H1 (cell line): ENCODE measurements around the gene MYO18A. TPM values are rescaled to one million over a fixed set of nuclear protein-coding genes. Genes with fewer than 3 reads are reported as not detected.

Experiments used
- CTCF ChIA-PET: fragments of 300-600 bp; sonication (Branson Sonifier 250); formaldehyde crosslinking; loops from one replicate; lab custom pipeline; 2021; ENCODE audit not compliant: partially characterized antibody; lab: Charles Lee
- POLR2A ChIA-PET: fragments of 300-600 bp; sonication (Branson Sonifier 250); formaldehyde crosslinking; loops from one replicate; lab custom pipeline; 2021; ENCODE audit warnings: inconsistent platforms; ENCODE audit not compliant: partially characterized antibody; lab: Charles Lee
- DNase-seq, 2 experiments: peaks; one replicate each; pipeline versions ENCODE4 v3.0.0 to v3.0.0-alpha.2; 2010 to 2022; ENCODE audit warnings: low spot score in 2 of 2, low read depth in 1 of 2, mixed read lengths in 1 of 2
- FAIRE-seq: peaks from 2 replicates; lab custom pipeline; 2011; peaks lifted over from hg19 to GRCh38; lab: Jason Lieb, UNC
- H2AFZ ChIP-seq: 2 replicates; pipeline ENCODE4 v1.8.1; 2012; ENCODE audit warnings: low read length, inconsistent platforms
- H2AK5ac ChIP-seq: 2 replicates; pipeline ENCODE4 v1.6.1; 2013; ENCODE audit warnings: low read depth, low read length
- H2BK120ac ChIP-seq: replicated peaks from 2 replicates; pipeline ENCODE3; 2013; ENCODE audit warnings: low read depth, low read length, inconsistent platforms
- H2BK12ac ChIP-seq: 2 replicates; pipeline ENCODE4 v1.6.1; 2013; ENCODE audit warnings: low read depth, low read length
- H2BK15ac ChIP-seq: 2 replicates; pipeline ENCODE4 v1.6.1; 2013; ENCODE audit warnings: low read length
- H2BK20ac ChIP-seq: 2 replicates; pipeline ENCODE4 v1.6.1; 2013; ENCODE audit warnings: low read length
- H2BK5ac ChIP-seq: 2 replicates; pipeline ENCODE4 v1.6.1; 2013; ENCODE audit warnings: low read depth, low read length
- H3K14ac ChIP-seq: 2 replicates; pipeline ENCODE4 v1.6.1; 2013; ENCODE audit warnings: inconsistent platforms; ENCODE audit not compliant: insufficient read length
- H3K18ac ChIP-seq: 2 replicates; pipeline ENCODE4 v1.6.1; 2013; ENCODE audit warnings: low read length; ENCODE audit errors: extremely low read depth
- H3K23ac ChIP-seq: 2 replicates; pipeline ENCODE4 v1.6.1; 2013; ENCODE audit warnings: inconsistent platforms; ENCODE audit not compliant: insufficient read length
- H3K23me2 ChIP-seq: 2 replicates; pipeline ENCODE4 v1.6.1; 2013; ENCODE audit warnings: low read depth, low read length
- H3K27ac ChIP-seq: 2 replicates; pipeline ENCODE4 v1.6.1; 2011; ENCODE audit warnings: low read depth, low read length, inconsistent platforms
- H3K27me3 ChIP-seq, 4 experiments: replicated peaks in 1 of 4; 1 replicate in 1 of 4; 2 replicates in 3 of 4; pipeline versions ENCODE4 v1.6.1 to v1.8.1; 2011 to 2013; ENCODE audit warnings: low read length in 3 of 4, mild to moderate bottlenecking in 3 of 4, inconsistent platforms in 2 of 4, mixed read lengths in 2 of 4, moderate library complexity in 1 of 4; ENCODE audit not compliant: control insufficient read depth in 3 of 4, insufficient read depth in 3 of 4; ENCODE audit errors: extremely low read depth in 1 of 4
- H3K36me3 ChIP-seq, 4 experiments: 2 replicates each; pipeline versions ENCODE4 v1.6.1 to v1.8.1; 2011 to 2013; ENCODE audit warnings: mild to moderate bottlenecking in 4 of 4, low read length in 3 of 4, moderate library complexity in 2 of 4, control low read depth in 1 of 4, inconsistent platforms in 1 of 4; ENCODE audit not compliant: insufficient read depth in 4 of 4, control insufficient read depth in 2 of 4
- H3K4ac ChIP-seq: replicated peaks from 2 replicates; pipeline ENCODE3; 2013; ENCODE audit warnings: low read length, low read depth, mixed read lengths, inconsistent platforms; ENCODE audit not compliant: insufficient read length
- H3K4me1 ChIP-seq, 4 experiments: replicated peaks in 1 of 4; 1 replicate in 1 of 4; 2 replicates in 3 of 4; pipeline versions ENCODE4 v1.6.1 to v1.8.1; 2011 to 2013; ENCODE audit warnings: low read length in 3 of 4, inconsistent platforms in 2 of 4, mixed read lengths in 1 of 4; ENCODE audit not compliant: insufficient read depth in 4 of 4, control insufficient read depth in 3 of 4
- H3K4me2 ChIP-seq, 2 experiments: 2 replicates each; pipeline versions ENCODE4 v1.6.1 to v1.8.1; 2011 to 2013; ENCODE audit warnings: low read depth in 2 of 2, low read length in 2 of 2, control low read depth in 1 of 2, inconsistent platforms in 1 of 2, mild to moderate bottlenecking in 1 of 2; ENCODE audit not compliant: insufficient read depth in 1 of 2
- H3K4me3 ChIP-seq, 4 experiments: fragments of 200-600, 300-600 bp in 1 of 4; sonication (generic), shearing (Covaris generic), sonication (Bioruptor Twin) in 1 of 4; 2 replicates each; pipeline versions ENCODE4 v1.5.1 to v1.8.1; 2011 to 2016; ENCODE audit warnings: low read length in 4 of 4, low read depth in 3 of 4, control low read depth in 2 of 4, inconsistent platforms in 2 of 4, mild to moderate bottlenecking in 2 of 4, mixed read lengths in 1 of 4, moderate library complexity in 1 of 4; ENCODE audit not compliant: insufficient read depth in 2 of 4; ENCODE audit errors: extremely low read depth in 1 of 4
- H3K56ac ChIP-seq: replicated peaks from 2 replicates; pipeline ENCODE3; 2013; ENCODE audit warnings: low read depth, mild to moderate bottlenecking, mixed read lengths, low read length, inconsistent platforms; ENCODE audit not compliant: insufficient read length
- H3K79me1 ChIP-seq: 2 replicates; pipeline ENCODE4 v1.6.1; 2013; ENCODE audit warnings: low read depth, low read length, control low read depth
- H3K79me2 ChIP-seq, 2 experiments: 2 replicates each; pipeline versions ENCODE4 v1.6.1 to v1.8.1; 2012 to 2013; ENCODE audit warnings: low read length in 2 of 2, mild to moderate bottlenecking in 2 of 2, inconsistent platforms in 1 of 2; ENCODE audit not compliant: insufficient read depth in 2 of 2, control insufficient read depth in 1 of 2
- H3K9ac ChIP-seq, 4 experiments: replicated peaks in 1 of 4; 1 replicate in 1 of 4; 2 replicates in 3 of 4; pipeline versions ENCODE4 v1.6.1 to v1.8.1; 2011 to 2013; ENCODE audit warnings: low read depth in 3 of 4, low read length in 3 of 4, control low read depth in 2 of 4, mild to moderate bottlenecking in 2 of 4, moderate library complexity in 2 of 4, inconsistent platforms in 1 of 4; ENCODE audit errors: extremely low read depth in 1 of 4
- H3K9me3 ChIP-seq, 2 experiments: 2 replicates each; pipeline versions ENCODE4 v1.6.1 to v1.8.1; 2012 to 2013; ENCODE audit warnings: mild to moderate bottlenecking in 2 of 2, moderate library complexity in 2 of 2, control low read depth in 1 of 2, inconsistent platforms in 1 of 2, low read depth in 1 of 2, low read length in 1 of 2, mixed read lengths in 1 of 2; ENCODE audit not compliant: insufficient read depth in 2 of 2
- H4K20me1 ChIP-seq, 2 experiments: replicated peaks in 1 of 2; 2 replicates each; pipeline versions ENCODE3 to v1.8.1; 2011 to 2013; ENCODE audit warnings: inconsistent platforms in 2 of 2, low read length in 2 of 2, mild to moderate bottlenecking in 1 of 2; ENCODE audit not compliant: insufficient read depth in 2 of 2, control insufficient read depth in 1 of 2
- H4K5ac ChIP-seq: 2 replicates; pipeline ENCODE4 v1.6.1; 2013; ENCODE audit warnings: low read length, low read depth, mixed read lengths, inconsistent platforms; ENCODE audit not compliant: insufficient read length
- H4K8ac ChIP-seq: 2 replicates; pipeline ENCODE4 v1.8.0; 2013; ENCODE audit warnings: mild to moderate bottlenecking, moderate library complexity, low read length, inconsistent platforms; ENCODE audit not compliant: insufficient read depth; ENCODE audit errors: extremely low read depth
- H4K91ac ChIP-seq: replicated peaks from 2 replicates; pipeline ENCODE3; 2013; ENCODE audit warnings: low read length, mixed read lengths, inconsistent platforms; ENCODE audit not compliant: insufficient read length
- ASH2L ChIP-seq: fragments of 200-600, 300-600 bp; sonication (generic); IDR thresholded peaks from one replicate; pipeline ENCODE4 v1.7.1; 2017; ENCODE audit warnings: low read length
- BCL11A ChIP-seq, 2 experiments: IDR thresholded peaks; one replicate each; pipeline ENCODE4 v1.6.1; 2011; ENCODE audit warnings: low read depth in 2 of 2, low read length in 2 of 2, mild to moderate bottlenecking in 2 of 2
- CTBP2 ChIP-seq: IDR thresholded peaks from 2 replicates; pipeline ENCODE4 v1.7.0; 2011; ENCODE audit warnings: borderline replicate concordance, mild to moderate bottlenecking, moderate library complexity, mixed read lengths, low read length; ENCODE audit not compliant: insufficient read depth, insufficient read length
- EGR1 ChIP-seq: IDR thresholded peaks from 2 replicates; pipeline ENCODE4 v1.6.1; 2011; ENCODE audit warnings: low read depth, low read length, borderline replicate concordance
- EP300 ChIP-seq, 2 experiments: IDR thresholded peaks; 1 replicate in 1 of 2; 2 replicates in 1 of 2; pipeline ENCODE4 v1.6.1; 2011 to 2012; ENCODE audit warnings: low read depth in 2 of 2, low read length in 2 of 2, mild to moderate bottlenecking in 2 of 2, borderline replicate concordance in 1 of 2, inconsistent platforms in 1 of 2, moderate library complexity in 1 of 2
- FOSL1 ChIP-seq: IDR thresholded peaks from 2 replicates; pipeline ENCODE4 v1.6.1; 2011; ENCODE audit warnings: mild to moderate bottlenecking, low read depth, low read length, moderate library complexity; ENCODE audit not compliant: insufficient read depth
- JUN ChIP-seq: IDR thresholded peaks from 2 replicates; pipeline ENCODE4 v1.6.1; 2011; ENCODE audit warnings: low read depth, mild to moderate bottlenecking, improper control_type of control experiment, low read length
- JUND ChIP-seq: IDR thresholded peaks from 2 replicates; pipeline ENCODE4 v1.6.1; 2011; ENCODE audit warnings: mild to moderate bottlenecking, improper control_type of control experiment, low read length
- NRF1 ChIP-seq: IDR thresholded peaks from 2 replicates; pipeline ENCODE4 v1.6.1; 2011; ENCODE audit warnings: mild to moderate bottlenecking, low read depth, low read length, improper control_type of control experiment
- PHF8 ChIP-seq: fragments of 200-600 bp; sonication (generic); conservative IDR thresholded peaks from 2 replicates; pipeline ENCODE4 v1.7.1; 2012; ENCODE audit warnings: low read depth, mild to moderate bottlenecking, inconsistent platforms, low read length, moderate library complexity
- POLR2A ChIP-seq, 2 experiments: IDR thresholded peaks; 1 replicate in 1 of 2; 2 replicates in 1 of 2; pipeline ENCODE4 v1.6.1; 2011; ENCODE audit warnings: low read depth in 2 of 2, low read length in 2 of 2, mild to moderate bottlenecking in 2 of 2; ENCODE audit errors: control extremely low read depth in 1 of 2
- RBBP5 ChIP-seq: IDR thresholded peaks from 2 replicates; pipeline ENCODE4 v1.7.1; 2012; ENCODE audit warnings: low read depth, mild to moderate bottlenecking, inconsistent platforms, low read length, moderate library complexity, borderline replicate concordance
- RFX5 ChIP-seq: IDR thresholded peaks from 2 replicates; pipeline ENCODE4 v1.6.1; 2011; ENCODE audit warnings: low read depth, low read length, improper control_type of control experiment, borderline replicate concordance
- SIX5 ChIP-seq: IDR thresholded peaks from 2 replicates; pipeline ENCODE4 v1.6.1; 2011; ENCODE audit warnings: mild to moderate bottlenecking, low read depth, low read length
- TEAD4 ChIP-seq: IDR thresholded peaks from 2 replicates; pipeline ENCODE4 v1.6.1; 2012; ENCODE audit warnings: low read depth, low read length, inconsistent platforms, mixed read lengths
- WGBS, 2 experiments: shearing (Covaris generic) in 1 of 2; methylation state at CpG; one replicate each; pipeline versions ENCODE4 v1.1.6 to v1.1.7; 2013 to 2015; ENCODE audit warnings: low lambda C conversion rate in 2 of 2, mixed read lengths in 2 of 2, inconsistent platforms in 1 of 2, low coverage in 1 of 2, missing lambda C conversion rate in 1 of 2; ENCODE audit not compliant: insufficient replicate concordance in 2 of 2, insufficient coverage in 1 of 2, insufficient read length in 1 of 2; ENCODE audit errors: extremely low coverage in 1 of 2, missing lambda C conversion rate in 1 of 2; 5-methylcytosine and 5-hydroxymethylcytosine counted together
- polyA plus RNA-seq, 7 experiments: library from polyadenylated mRNA; depleted of rRNA in 3 of 7; stranded (reverse) in 5 of 7; unstranded in 2 of 7; fragments of >200 nt in 5 of 7; fragments of 200-250 nt in 2 of 7; gene quantifications; 1 replicate in 5 of 7; 2 replicates in 1 of 7; 4 replicates in 1 of 7; pipeline versions ENCODE4 v1.2.1 to v1.2.3, GENCODE V29; 2011 to 2013; ENCODE audit warnings: missing spikeins in 2 of 7, mixed read lengths in 2 of 7
- total RNA-seq: library from RNA; stranded (reverse); fragmentation: NEBNext Ultra II Directional; extraction: Animal tissue kit (Norgen Biotek cat#: 25700); gene quantifications from 2 replicates; pipeline ENCODE4 v1.2.1, GENCODE V29; 2021

Gene MYO18A
- total and polyA plus RNA-seq, 2 of the 8 experiments (the other 6 are each of a cell fraction or from before 2014, with no cell fraction given), result 7.6 to 43.8 TPM

GRCh38 chr17:29121442-29121841 lies 58.8 kb downstream of the MYO18A start:
- no peak overlapping the region for H2BK5ac ChIP-seq
- no peak for FAIRE-seq
- H3K4me1 ChIP-seq, result peaks cover 0 to 4% (median 2%) of the 10 kb centered on the region in 4 experiments; a peak in 6 of 7 replicates
- H4K5ac ChIP-seq, result no peak overlapping the region
- H3K18ac ChIP-seq, result no peak overlapping the region
- H3K4me2 ChIP-seq, result no peak overlapping the region
- DNase-seq, result no peak
- H3K23me2 ChIP-seq, result no peaks in the 10 kb centered on the region
- H3K27ac ChIP-seq, result no peak overlapping the region
- 100% methylated on average over 10 of the region's 10 CpGs; no CpG with 5 or more reads in 1 of the 2 experiments for WGBS, 2 experiments
- no peaks in the 10 kb centered on the region; the same call in 1 of the 2 replicates for H3K79me1 ChIP-seq
- H2BK20ac ChIP-seq, result no peak overlapping the region
- no peak overlapping the region for H4K91ac ChIP-seq
- no peak overlapping the region for H2BK120ac ChIP-seq
- ChIA-PET CTCF (interaction anchor here (1.0 to 19.8 kb wide), 5 partner anchors 9 to 163 kb away, joined by 3 to 548 read pairs (median 84); partner anchors contain the start of gene PHF12), POLR2A (no interaction called here)
- H3K79me2 ChIP-seq, result no peaks in the 10 kb centered on the region
- no peak overlapping the region for H3K14ac ChIP-seq
- no peak overlapping the region for H3K9ac ChIP-seq
- no peak overlapping the region for H2BK15ac ChIP-seq
- H3K36me3 ChIP-seq, result peaks cover 0 to 3% (median 0%) of the 10 kb centered on the region in 4 experiments; a peak in 2 of 8 replicates
- no peak overlapping the region for H3K56ac ChIP-seq
- H4K20me1 ChIP-seq, result no peaks in the 10 kb centered on the region
- H4K8ac ChIP-seq, result no peak overlapping the region
- no peak overlapping the region for H2AK5ac ChIP-seq
- H3K9me3 ChIP-seq, result no peaks in the 10 kb centered on the region
- no peak overlapping the region for H2AFZ ChIP-seq
- H3K4me3 ChIP-seq, result no peak overlapping the region
- H3K27me3 ChIP-seq, result no peaks in the 10 kb centered on the region
- no peak overlapping the region for H3K23ac ChIP-seq
- no peak overlapping the region for H2BK12ac ChIP-seq
- no peak overlapping the region for H3K4ac ChIP-seq
- TF ChIP-seq EGR1 (no peak), SIX5 (no peak), BCL11A (IDR thresholded peaks at IDR 0.05; ENCODE audit: low read depth in 2 of 2, low read length in 2 of 2) (no peak), PHF8 (no peak), EP300 (IDR thresholded peaks at IDR 0.05; ENCODE audit: borderline replicate concordance in 1 of 2, low read depth in 2 of 2, low read length in 2 of 2) (no peak), FOSL1 (no peak), NRF1 (no peak), CTBP2 (no peak), TEAD4 (no peak), RFX5 (no peak), JUN (no peak), ASH2L (no peak), POLR2A (IDR thresholded peaks at IDR 0.05; ENCODE audit: control extremely low read depth in 1 of 2, low read depth in 2 of 2, low read length in 2 of 2) (no peak), JUND (no peak), RBBP5 (no peak)
